Measurements from ENCODE around the gene FSHR. TPM values are rescaled to one million over a fixed set of nuclear protein-coding genes. Genes with fewer than 3 reads are reported as not detected.

Gene FSHR
- total RNA-seq, 1 experiment from 2014 or later, result not detected

DNA sequence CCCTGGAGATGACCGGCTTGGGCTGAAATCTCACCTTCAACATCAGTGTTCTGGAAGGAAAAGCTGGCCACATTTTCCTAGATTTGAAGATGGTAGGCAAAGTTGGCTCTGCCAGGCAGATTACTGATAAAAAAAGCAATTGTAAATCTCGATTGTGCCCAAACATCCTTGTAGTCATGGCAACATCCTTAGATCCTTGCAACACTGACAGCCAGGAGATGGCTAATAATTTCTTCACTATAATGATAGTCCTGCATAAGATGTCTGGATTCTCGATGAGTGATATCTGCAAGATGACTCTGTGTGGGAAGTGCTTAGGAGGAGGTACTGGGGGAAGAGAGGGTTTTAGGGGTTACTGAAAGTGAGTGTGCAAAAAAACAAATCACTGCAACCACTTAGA, 149.1 kb downstream of the FSHR start:
- Histone ChIP-seq H3K79me2 (ENCODE audit: low read length) (no peaks in the 10 kb centered on the region), H3K27ac (ENCODE audit: low read length) (no peak overlapping the region), H3K4me1 (ENCODE audit: insufficient read depth, low read length) (no peaks in the 10 kb centered on the region), H3K9ac (ENCODE audit: low read length) (no peak overlapping the region), H3K4me2 (ENCODE audit: low read length) (no peak overlapping the region), H3K9me2 (replicated peaks; ENCODE audit: low read length) (no peaks in the 10 kb centered on the region), H4K20me1 (ENCODE audit: low read length) (no peaks in the 10 kb centered on the region), H3K4me3 (ENCODE audit: low read length) (no peak overlapping the region), H3F3A (ENCODE audit: low read length, unreplicated experiment) (no peaks in the 10 kb centered on the region), H2AFZ (ENCODE audit: low read length) (no peak overlapping the region), H3K9me3 (ENCODE audit: low read length) (0 out of 2 replicates have a peak, but pooled peaks cover 7% of the 10 kb centered on the region), H3K36me3 (ENCODE audit: low read depth, low read length) (no peaks in the 10 kb centered on the region), H3K27me3 (ENCODE audit: low read length) (no peaks in the 10 kb centered on the region)
- TF ChIP-seq EZH2 (IDR thresholded peaks at IDR 0.05; ENCODE audit: low read length, unreplicated experiment) (no peak), EZH2phosphoT487 (IDR thresholded peaks at IDR 0.05; ENCODE audit: borderline replicate concordance, low read length) (no peak)
- TF ChIP-seq, protein P1, sequence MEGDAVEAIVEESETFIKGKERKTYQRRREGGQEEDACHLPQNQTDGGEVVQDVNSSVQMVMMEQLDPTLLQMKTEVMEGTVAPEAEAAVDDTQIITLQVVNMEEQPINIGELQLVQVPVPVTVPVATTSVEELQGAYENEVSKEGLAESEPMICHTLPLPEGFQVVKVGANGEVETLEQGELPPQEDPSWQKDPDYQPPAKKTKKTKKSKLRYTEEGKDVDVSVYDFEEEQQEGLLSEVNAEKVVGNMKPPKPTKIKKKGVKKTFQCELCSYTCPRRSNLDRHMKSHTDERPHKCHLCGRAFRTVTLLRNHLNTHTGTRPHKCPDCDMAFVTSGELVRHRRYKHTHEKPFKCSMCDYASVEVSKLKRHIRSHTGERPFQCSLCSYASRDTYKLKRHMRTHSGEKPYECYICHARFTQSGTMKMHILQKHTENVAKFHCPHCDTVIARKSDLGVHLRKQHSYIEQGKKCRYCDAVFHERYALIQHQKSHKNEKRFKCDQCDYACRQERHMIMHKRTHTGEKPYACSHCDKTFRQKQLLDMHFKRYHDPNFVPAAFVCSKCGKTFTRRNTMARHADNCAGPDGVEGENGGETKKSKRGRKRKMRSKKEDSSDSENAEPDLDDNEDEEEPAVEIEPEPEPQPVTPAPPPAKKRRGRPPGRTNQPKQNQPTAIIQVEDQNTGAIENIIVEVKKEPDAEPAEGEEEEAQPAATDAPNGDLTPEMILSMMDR (conservative IDR thresholded peaks at IDR 0.05; ENCODE audit: low read depth, low read length), result no peak
- intact Hi-C loops (cut with micrococcal nuclease), result no loop called here
- no peak for DNase-seq
- POLR2A ChIA-PET (ENCODE audit: unreplicated experiment), result no interaction called here
- CTCF ChIA-PET, result no interaction called here
- ATAC-seq, result no peak
- BruUV-seq (replicated peaks), result no TSS peak

DNA sequence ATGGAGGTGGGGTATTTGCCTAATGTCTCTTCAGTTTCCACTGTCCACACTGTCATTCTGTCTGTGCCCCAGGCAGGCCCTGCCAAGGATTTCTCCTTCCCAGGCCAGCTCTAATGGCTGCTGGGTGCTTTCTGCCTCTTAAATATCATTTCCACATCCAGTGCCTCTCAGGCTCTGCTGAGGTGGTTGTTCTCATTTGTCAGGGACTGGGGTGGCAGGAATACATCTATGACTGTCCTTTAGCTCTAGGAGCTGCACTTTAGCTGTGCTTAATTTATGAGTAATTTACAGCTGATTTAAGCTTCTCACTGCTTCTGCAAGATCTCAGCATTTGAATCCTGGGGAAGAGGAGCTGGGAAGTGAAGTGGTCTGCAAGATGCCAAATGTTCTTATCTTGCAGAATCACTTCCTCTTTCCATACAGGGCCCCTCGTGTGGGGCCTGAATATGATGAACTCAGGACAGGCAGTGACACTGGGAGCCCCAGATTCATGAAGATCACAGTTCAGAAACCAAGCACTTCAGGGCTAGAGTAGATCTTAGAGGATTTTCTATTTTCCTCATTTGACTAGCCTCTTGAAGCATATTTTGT, 150.2 kb downstream of the FSHR start:
- Histone ChIP-seq H3F3A (ENCODE audit: low read length, unreplicated experiment) (no peaks in the 10 kb centered on the region), H3K4me1 (ENCODE audit: insufficient read depth, low read length) (no peaks in the 10 kb centered on the region), H3K27me3 (ENCODE audit: low read length) (no peaks in the 10 kb centered on the region), H4K20me1 (ENCODE audit: low read length) (no peaks in the 10 kb centered on the region), H3K4me2 (ENCODE audit: low read length) (no peak overlapping the region), H3K9me3 (ENCODE audit: low read length) (0 out of 2 replicates have a peak, but pooled peaks cover 7% of the 10 kb centered on the region), H3K27ac (ENCODE audit: low read length) (no peak overlapping the region), H2AFZ (ENCODE audit: low read length) (no peak overlapping the region), H3K79me2 (ENCODE audit: low read length) (no peaks in the 10 kb centered on the region), H3K4me3 (ENCODE audit: low read length) (no peak overlapping the region), H3K9ac (ENCODE audit: low read length) (no peak overlapping the region), H3K9me2 (replicated peaks; ENCODE audit: low read length) (no peaks in the 10 kb centered on the region), H3K36me3 (ENCODE audit: low read depth, low read length) (no peaks in the 10 kb centered on the region)
- ChIA-PET POLR2A (ENCODE audit: unreplicated experiment) (no interaction called here), CTCF (no interaction called here)
- BruUV-seq (replicated peaks), result no TSS peak
- TF ChIP-seq EZH2 (IDR thresholded peaks at IDR 0.05; ENCODE audit: low read length, unreplicated experiment) (no peak), EZH2phosphoT487 (IDR thresholded peaks at IDR 0.05; ENCODE audit: borderline replicate concordance, low read length) (no peak)
- TF ChIP-seq, protein P1 (conservative IDR thresholded peaks at IDR 0.05; ENCODE audit: low read depth, low read length), result no peak
- no peak for DNase-seq
- intact Hi-C loops (cut with micrococcal nuclease), result no loop called here
- ATAC-seq, result no peak

DNA sequence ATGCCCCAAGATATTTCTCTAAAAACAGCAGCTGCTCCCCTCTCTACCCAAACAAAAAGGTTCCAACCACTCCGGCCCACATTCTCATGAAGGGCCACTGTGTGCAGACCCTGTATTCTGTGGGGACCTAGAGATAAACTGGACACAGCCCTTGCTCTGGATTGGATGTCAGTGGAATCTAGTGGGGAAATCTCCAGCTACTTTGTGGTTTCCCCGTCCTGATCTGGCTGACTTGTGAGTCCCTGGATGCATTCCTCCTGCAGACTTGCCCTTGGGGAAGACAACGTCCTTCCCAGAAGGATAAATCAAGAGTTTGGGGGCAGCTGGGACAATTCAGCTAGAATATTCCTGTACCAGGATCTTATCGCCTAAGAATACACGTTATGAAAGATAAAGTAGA, 151.1 kb downstream of the FSHR start:
- TF ChIP-seq, protein P1 (conservative IDR thresholded peaks at IDR 0.05; ENCODE audit: low read depth, low read length), result no peak
- TF ChIP-seq EZH2 (IDR thresholded peaks at IDR 0.05; ENCODE audit: low read length, unreplicated experiment) (no peak), EZH2phosphoT487 (IDR thresholded peaks at IDR 0.05; ENCODE audit: borderline replicate concordance, low read length) (no peak)
- Histone ChIP-seq H3K4me2 (ENCODE audit: low read length) (no peak overlapping the region), H3K27ac (ENCODE audit: low read length) (no peak overlapping the region), H3F3A (ENCODE audit: low read length, unreplicated experiment) (no peaks in the 10 kb centered on the region), H3K9ac (ENCODE audit: low read length) (no peak overlapping the region), H3K4me1 (ENCODE audit: insufficient read depth, low read length) (no peaks in the 10 kb centered on the region), H4K20me1 (ENCODE audit: low read length) (no peaks in the 10 kb centered on the region), H3K27me3 (ENCODE audit: low read length) (no peaks in the 10 kb centered on the region), H3K4me3 (ENCODE audit: low read length) (no peak overlapping the region), H3K9me2 (replicated peaks; ENCODE audit: low read length) (no peaks in the 10 kb centered on the region), H3K36me3 (ENCODE audit: low read depth, low read length) (no peaks in the 10 kb centered on the region), H2AFZ (ENCODE audit: low read length) (no peak overlapping the region), H3K9me3 (ENCODE audit: low read length) (0 out of 2 replicates have a peak, but pooled peaks cover 7% of the 10 kb centered on the region), H3K79me2 (ENCODE audit: low read length) (no peaks in the 10 kb centered on the region)
- ATAC-seq (no peak), DNase-seq (no peak)
- POLR2A ChIA-PET (ENCODE audit: unreplicated experiment), result no interaction called here
- BruUV-seq (replicated peaks), result no TSS peak
- intact Hi-C loops (cut with micrococcal nuclease), result no loop called here
- CTCF ChIA-PET, result no interaction called here

Measured in PC-3 (cell line).